Measurements from ENCODE around the gene EPB41L4B.

DNA sequence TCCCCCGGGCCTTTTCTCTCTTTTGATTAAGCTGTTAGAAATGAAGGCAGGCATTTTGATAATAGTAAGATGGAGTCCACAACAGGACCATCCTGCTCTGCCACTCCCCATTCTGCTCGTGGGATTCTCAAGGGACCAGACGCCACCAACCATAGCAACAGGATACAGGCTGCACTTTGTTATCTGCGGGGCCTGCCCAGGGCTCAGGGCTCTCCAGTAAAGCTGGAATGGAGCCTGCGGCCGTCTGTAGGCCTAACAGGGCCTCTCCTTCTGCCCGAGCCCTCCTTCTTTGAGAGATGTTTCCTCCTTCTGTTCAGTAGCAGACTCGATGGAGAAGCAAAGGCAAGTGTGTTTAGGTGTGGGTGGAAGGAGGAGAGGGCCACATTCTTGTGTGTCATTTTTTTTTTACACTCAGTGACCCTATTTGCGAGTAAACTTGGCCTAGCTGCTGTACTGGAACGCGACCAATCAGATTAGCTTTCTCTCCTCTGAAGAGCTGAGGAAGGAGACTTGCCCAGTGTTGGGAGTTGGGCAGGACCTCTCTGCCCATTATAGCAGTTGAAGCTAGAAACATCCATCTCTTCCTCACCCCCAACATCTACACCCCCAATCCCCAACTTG is 8.9 kb upstream of the EPB41L4B start:
- no peak for TF ChIP-seq EZH2phosphoT487 (IDR thresholded peaks at IDR 0.05; ENCODE audit: low read depth)
- TF ChIP-seq, protein P1, sequence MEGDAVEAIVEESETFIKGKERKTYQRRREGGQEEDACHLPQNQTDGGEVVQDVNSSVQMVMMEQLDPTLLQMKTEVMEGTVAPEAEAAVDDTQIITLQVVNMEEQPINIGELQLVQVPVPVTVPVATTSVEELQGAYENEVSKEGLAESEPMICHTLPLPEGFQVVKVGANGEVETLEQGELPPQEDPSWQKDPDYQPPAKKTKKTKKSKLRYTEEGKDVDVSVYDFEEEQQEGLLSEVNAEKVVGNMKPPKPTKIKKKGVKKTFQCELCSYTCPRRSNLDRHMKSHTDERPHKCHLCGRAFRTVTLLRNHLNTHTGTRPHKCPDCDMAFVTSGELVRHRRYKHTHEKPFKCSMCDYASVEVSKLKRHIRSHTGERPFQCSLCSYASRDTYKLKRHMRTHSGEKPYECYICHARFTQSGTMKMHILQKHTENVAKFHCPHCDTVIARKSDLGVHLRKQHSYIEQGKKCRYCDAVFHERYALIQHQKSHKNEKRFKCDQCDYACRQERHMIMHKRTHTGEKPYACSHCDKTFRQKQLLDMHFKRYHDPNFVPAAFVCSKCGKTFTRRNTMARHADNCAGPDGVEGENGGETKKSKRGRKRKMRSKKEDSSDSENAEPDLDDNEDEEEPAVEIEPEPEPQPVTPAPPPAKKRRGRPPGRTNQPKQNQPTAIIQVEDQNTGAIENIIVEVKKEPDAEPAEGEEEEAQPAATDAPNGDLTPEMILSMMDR (IDR thresholded peaks at IDR 0.05; ENCODE audit: low read depth, low read length), result no peak
